Caki2 (cell line): Measurements from ENCODE around the gene C1orf35. TPM values are rescaled to one million over a fixed set of nuclear protein-coding genes. Genes with fewer than 3 reads are reported as not detected.
"Not testable (repeated sequence)": the region's sequence is repeated elsewhere in the genome, so short reads cannot be mapped to it uniquely, and the experiment has no call there.

ENCODE experiments used
- DNase-seq: peaks from one replicate; pipeline ENCODE4 v3.0.0-alpha.2; 2015; ENCODE audit warnings: low read depth
- in situ Hi-C: cut with HindIII; loops from 2 replicates; pipeline ENCODE4 v1.10.0; 2016; ENCODE audit warnings: low sequenced_read_pairs, low pct_unique_long_range_greater_than_20kb, mixed read lengths
- total RNA-seq: library from RNA; depleted of rRNA; stranded (reverse); fragments of >200 nt; shearing (Covaris generic); gene quantifications from 2 replicates; pipeline ENCODE4 v1.2.3, GENCODE V29; 2014; ENCODE audit warnings: low replicate concordance

The C1orf35 gene
- total RNA-seq, 1 experiment from 2014 or later: 61.2 TPM

GRCh38 chr1:228117335-228117734, 14.2 kb upstream of the C1orf35 start:
- no peak for DNase-seq
- in situ Hi-C loops: no loop called here

- in situ Hi-C loops: no loop called here
- DNase-seq: no peak
Observed at GRCh38 chr1:228114827-228115226, 11.7 kb upstream of the C1orf35 start.

- DNase-seq: no peak
Observed at GRCh38 chr1:228112617-228113016, 9.5 kb upstream of the C1orf35 start.

GRCh38 chr1:228112167-228112566, 9.0 kb upstream of the C1orf35 start:
- in situ Hi-C loops: no loop called here
- no peak for DNase-seq

More at GRCh38 chr1:228112617-228113016, 9.5 kb upstream of the C1orf35 start:
- in situ Hi-C loops: no loop called here

- in situ Hi-C loops, DNase-seq: not testable (repeated sequence)
Observed at GRCh38 chr1:228111315-228111714, 8.2 kb upstream of the C1orf35 start.

- DNase-seq: no peak
- in situ Hi-C loops: no loop called here
Observed at GRCh38 chr1:228110556-228110955, 7.4 kb upstream of the C1orf35 start.

GRCh38 chr1:228109962-228110488, 6.9 kb upstream of the C1orf35 start:
- no peak for DNase-seq
- in situ Hi-C loops: no loop called here

- in situ Hi-C loops: no loop called here
- DNase-seq: peak; percentile 86
Observed at GRCh38 chr1:228109073-228109961, 6.2 kb upstream of the C1orf35 start, which contains the start of gene MRPL55. MRPL55 (minus strand) TSS chr1:228109299; CDS start chr1:228108260, 1,039 bp downstream.

GRCh38 chr1:228108742-228109072, 5.6 kb upstream of the C1orf35 start:
- in situ Hi-C loops: no loop called here
- no peak for DNase-seq

GRCh38 chr1:228108055-228108690, 5.0 kb upstream of the C1orf35 start:
- in situ Hi-C loops: no loop called here
- no peak for DNase-seq

- in situ Hi-C loops: no loop called here
Observed at GRCh38 chr1:228107636-228108035, 4.5 kb upstream of the C1orf35 start.

GRCh38 chr1:228106800-228107054, 3.6 kb upstream of the C1orf35 start:
- DNase-seq: no peak
- in situ Hi-C loops: no loop called here

More at GRCh38 chr1:228107636-228108035, 4.5 kb upstream of the C1orf35 start:
- DNase-seq: no peak

- DNase-seq: no peak
- in situ Hi-C loops: no loop called here
Observed at GRCh38 chr1:228105996-228106799, 3.1 kb upstream of the C1orf35 start.

- no peak for DNase-seq
- in situ Hi-C loops: no loop called here
Observed at GRCh38 chr1:228105270-228105995, 2.3 kb upstream of the C1orf35 start.

- in situ Hi-C loops: no loop called here
- no peak for DNase-seq
Observed at GRCh38 chr1:228104526-228105269, 1.6 kb upstream of the C1orf35 start.

- in situ Hi-C loops: no loop called here
- DNase-seq: peak; percentile 38
Observed at GRCh38 chr1:228101994-228102790, 933 bp downstream of the C1orf35 start.

- no peak for DNase-seq
- in situ Hi-C loops: no loop called here
Observed at GRCh38 chr1:228101614-228101993, 1.5 kb downstream of the C1orf35 start.
